ENCODE data around the gene CD300LG.

- TF ChIP-seq CTCF (IDR thresholded peaks at IDR 0.05) (no peak), ZFX (IDR thresholded peaks at IDR 0.05; ENCODE audit: borderline replicate concordance) (no peak)
These were observed 61.2 kb downstream of the CD300LG start for GRCh38 chr17:43907998-43908721.

Data from 22Rv1 (cell line).